Bronchial epithelial cell (primary cell): ENCODE results near the gene FHOD3. TPM values are rescaled to one million over a fixed set of nuclear protein-coding genes. Genes with fewer than 3 reads are reported as not detected.

Source experiments
- DNase-seq: peaks from one replicate; pipeline ENCODE4 v3.0.0-alpha.2; 2010; ENCODE audit warnings: low read depth
- FAIRE-seq: peaks from 2 replicates; lab custom pipeline; 2011; peaks lifted over from hg19 to GRCh38; lab: Jason Lieb, UNC
- H3K27me3 ChIP-seq: 2 replicates; pipeline ENCODE4 v1.5.1; 2011; ENCODE audit warnings: low read length; ENCODE audit not compliant: control insufficient read depth, insufficient read depth
- H3K36me3 ChIP-seq: 2 replicates; pipeline ENCODE4 v1.5.1; 2011; ENCODE audit warnings: low read length; ENCODE audit not compliant: control insufficient read depth, insufficient read depth
- H3K4me3 ChIP-seq: 2 replicates; pipeline ENCODE4 v1.5.1; 2011; ENCODE audit warnings: mild to moderate bottlenecking, low read depth, low read length, control low read depth
- total RNA-seq: library from RNA; depleted of rRNA; stranded (reverse); fragments of >200 nt; gene quantifications from 2 replicates; pipeline ENCODE4 v1.2.1, GENCODE V29; 2014
- TF ChIP-seq, protein P1 (sequence below): IDR thresholded peaks from 2 replicates; pipeline ENCODE4 v1.5.1; 2011; ENCODE audit warnings: mild to moderate bottlenecking, moderate library complexity, low read length, control low read depth, inconsistent platforms; ENCODE audit not compliant: insufficient read depth, severe bottlenecking

Gene FHOD3
- total RNA-seq, 1 donor from 2014 or later, result 15.8 TPM

DNA sequence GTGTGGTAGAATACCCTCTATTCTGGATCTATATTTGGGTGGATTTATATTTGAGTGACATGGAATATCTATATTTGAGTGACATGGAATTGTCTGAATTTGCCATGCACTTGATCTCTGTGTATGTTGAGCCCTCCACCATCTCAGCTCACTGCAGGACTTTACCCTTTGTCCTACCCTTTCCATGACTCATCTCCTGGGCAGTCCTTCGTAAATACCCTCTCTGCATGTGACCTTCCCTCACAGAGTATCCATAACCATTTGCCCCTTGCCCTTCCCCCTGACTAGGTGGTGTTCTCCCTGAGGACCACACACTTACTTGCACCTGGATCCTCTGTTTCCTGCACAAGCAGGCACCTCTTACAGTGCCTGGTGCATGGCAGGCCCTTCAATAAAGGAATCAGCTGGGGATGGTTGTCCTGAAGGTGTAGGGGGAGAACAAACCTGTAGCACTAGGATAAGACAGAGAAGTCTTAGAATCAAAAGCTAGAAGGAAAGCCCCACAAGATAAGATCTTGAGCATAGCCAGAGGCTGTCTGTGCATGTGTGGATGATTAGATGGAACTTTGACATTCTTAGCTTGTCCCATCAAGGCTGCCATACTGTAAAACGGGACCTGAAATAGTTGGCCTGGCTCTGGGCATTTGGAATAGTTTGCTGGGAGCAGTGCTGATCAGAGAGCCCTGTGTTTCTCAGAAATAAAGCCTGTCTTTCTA lies 230.4 kb downstream of the FHOD3 start:
- H3K27me3 ChIP-seq, result no peaks in the 10 kb centered on the region
- DNase-seq, result no peak
- no peak overlapping the region for H3K4me3 ChIP-seq
- H3K36me3 ChIP-seq, result no peaks in the 10 kb centered on the region
- FAIRE-seq, result no peak
- TF ChIP-seq, protein P1, sequence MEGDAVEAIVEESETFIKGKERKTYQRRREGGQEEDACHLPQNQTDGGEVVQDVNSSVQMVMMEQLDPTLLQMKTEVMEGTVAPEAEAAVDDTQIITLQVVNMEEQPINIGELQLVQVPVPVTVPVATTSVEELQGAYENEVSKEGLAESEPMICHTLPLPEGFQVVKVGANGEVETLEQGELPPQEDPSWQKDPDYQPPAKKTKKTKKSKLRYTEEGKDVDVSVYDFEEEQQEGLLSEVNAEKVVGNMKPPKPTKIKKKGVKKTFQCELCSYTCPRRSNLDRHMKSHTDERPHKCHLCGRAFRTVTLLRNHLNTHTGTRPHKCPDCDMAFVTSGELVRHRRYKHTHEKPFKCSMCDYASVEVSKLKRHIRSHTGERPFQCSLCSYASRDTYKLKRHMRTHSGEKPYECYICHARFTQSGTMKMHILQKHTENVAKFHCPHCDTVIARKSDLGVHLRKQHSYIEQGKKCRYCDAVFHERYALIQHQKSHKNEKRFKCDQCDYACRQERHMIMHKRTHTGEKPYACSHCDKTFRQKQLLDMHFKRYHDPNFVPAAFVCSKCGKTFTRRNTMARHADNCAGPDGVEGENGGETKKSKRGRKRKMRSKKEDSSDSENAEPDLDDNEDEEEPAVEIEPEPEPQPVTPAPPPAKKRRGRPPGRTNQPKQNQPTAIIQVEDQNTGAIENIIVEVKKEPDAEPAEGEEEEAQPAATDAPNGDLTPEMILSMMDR, result no peak

- TF ChIP-seq, protein P1, result no peak
- Histone ChIP-seq H3K36me3 (no peaks in the 10 kb centered on the region), H3K4me3 (no peak overlapping the region), H3K27me3 (no peaks in the 10 kb centered on the region)
- FAIRE-seq (no peak), DNase-seq (no peak)
Observed at GRCh38 chr18:36529747-36530146, 232.2 kb downstream of the FHOD3 start.

DNA sequence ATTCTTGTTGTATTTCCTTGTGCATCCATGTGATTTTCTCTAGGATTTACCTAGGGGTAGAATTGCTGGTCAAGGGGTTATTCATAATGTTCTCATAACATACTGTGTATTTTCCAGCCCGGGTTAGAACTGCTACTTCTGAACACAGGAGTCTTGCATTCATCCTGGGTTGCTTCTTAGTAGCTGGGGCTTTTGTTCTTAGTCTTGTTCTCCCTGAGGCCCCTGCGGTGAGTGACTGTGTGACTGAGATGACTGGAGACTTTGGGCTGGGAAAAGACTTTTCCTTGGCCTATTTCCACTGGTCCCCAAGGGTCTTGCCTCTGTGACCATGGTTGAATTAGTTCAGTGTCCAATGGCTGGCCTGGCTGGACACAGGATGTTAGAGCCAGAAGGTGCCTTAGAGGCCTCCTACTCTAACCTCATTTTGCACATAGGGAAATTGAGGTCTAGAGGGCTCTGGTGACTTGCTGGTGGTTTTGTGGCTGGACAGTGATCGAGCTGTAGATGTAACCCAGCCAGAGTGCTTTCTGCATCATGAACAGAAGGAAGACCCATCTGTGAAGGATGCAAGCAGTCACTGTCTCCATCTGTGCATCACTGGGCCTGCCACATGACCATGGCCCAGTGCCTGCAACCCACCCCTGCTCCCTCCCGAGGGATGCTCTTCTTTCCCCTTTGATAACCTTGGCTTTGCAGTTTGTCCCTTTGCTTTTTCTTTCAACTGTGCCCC lies 233.3 kb downstream of the FHOD3 start:
- H3K4me3 ChIP-seq, result no peak overlapping the region
- no peak for DNase-seq
- FAIRE-seq, result no peak
- H3K27me3 ChIP-seq, result no peaks in the 10 kb centered on the region
- H3K36me3 ChIP-seq, result no peaks in the 10 kb centered on the region
- TF ChIP-seq, protein P1, result no peak

DNA sequence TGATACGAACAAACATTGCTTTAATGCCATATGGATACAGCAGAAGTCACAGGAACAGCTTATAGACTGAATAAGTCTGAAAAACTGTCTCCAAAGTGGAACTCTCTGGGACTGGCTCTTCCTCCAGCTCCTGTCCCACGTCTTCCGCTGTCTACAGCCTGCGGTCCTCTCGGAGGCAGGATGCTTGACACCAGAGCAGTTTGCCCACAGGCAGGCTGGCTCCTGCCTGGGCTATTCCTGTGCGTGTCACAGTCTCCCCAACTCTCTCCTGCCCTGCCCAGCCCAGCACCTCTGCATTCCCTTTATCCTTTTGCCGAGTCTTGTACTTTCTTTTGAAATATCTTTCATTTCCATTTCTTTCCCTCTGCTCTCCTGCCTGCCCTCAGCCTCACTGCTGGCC lies 234.1 kb downstream of the FHOD3 start:
- Histone ChIP-seq H3K27me3 (no peaks in the 10 kb centered on the region), H3K4me3 (no peak overlapping the region), H3K36me3 (no peaks in the 10 kb centered on the region)
- FAIRE-seq (no peak), DNase-seq (no peak)
- TF ChIP-seq, protein P1, result no peak

GRCh38 chr18:36532394-36532793 lies 234.9 kb downstream of the FHOD3 start:
- no peak for FAIRE-seq
- TF ChIP-seq, protein P1, result no peak
- H3K36me3 ChIP-seq, result no peaks in the 10 kb centered on the region
- peak; percentile 68 for DNase-seq
- no peaks in the 10 kb centered on the region for H3K27me3 ChIP-seq
- H3K4me3 ChIP-seq, result no peak overlapping the region
